Endodermal cell (in vitro differentiated cells): ENCODE measurements around the gene MEOX2. TPM values are rescaled to one million over a fixed set of nuclear protein-coding genes. Genes with fewer than 3 reads are reported as not detected.

Experiments
- DNase-seq: peaks from one replicate; pipeline ENCODE4 v3.0.0-alpha.2; 2017
- H3K27ac ChIP-seq: 2 replicates; pipeline ENCODE4 v1.5.1; 2013; ENCODE audit warnings: mild to moderate bottlenecking, low read depth, low read length, moderate library complexity
- H3K27me3 ChIP-seq: 2 replicates; pipeline ENCODE4 v1.6.1; 2013; ENCODE audit warnings: mild to moderate bottlenecking, low read length, moderate library complexity; ENCODE audit not compliant: insufficient read depth, control insufficient read depth, poor library complexity, severe bottlenecking
- H3K36me3 ChIP-seq: 2 replicates; pipeline ENCODE4 v1.7.0; 2013; ENCODE audit warnings: mild to moderate bottlenecking, low read length, moderate library complexity; ENCODE audit not compliant: control insufficient read depth, insufficient read depth
- H3K4me1 ChIP-seq: one replicate; pipeline ENCODE4 v1.7.0; 2013; ENCODE audit warnings: low read length; ENCODE audit not compliant: control insufficient read depth, insufficient read depth
- H3K4me3 ChIP-seq: 2 replicates; pipeline ENCODE4 v1.5.1; 2013; ENCODE audit warnings: mild to moderate bottlenecking, low read length, moderate library complexity
- H3K9ac ChIP-seq: 2 replicates; pipeline ENCODE4 v1.6.1; 2013; ENCODE audit warnings: mild to moderate bottlenecking, low read length, moderate library complexity; ENCODE audit not compliant: poor library complexity, severe bottlenecking; ENCODE audit errors: extremely low read depth
- H3K9me3 ChIP-seq: 2 replicates; pipeline ENCODE4 v1.6.1; 2013; ENCODE audit warnings: mild to moderate bottlenecking, low read length, moderate library complexity; ENCODE audit not compliant: control insufficient read depth
- H3K27ac Mint-ChIP-seq: 2 replicates; pipeline ENCODE4 v1.8.0; 2020; ENCODE audit warnings: mixed read lengths
- H3K27me3 Mint-ChIP-seq: 2 replicates; pipeline ENCODE4 v1.8.0; 2021; ENCODE audit warnings: mild to moderate bottlenecking, mixed read lengths; ENCODE audit not compliant: insufficient read depth
- H3K36me3 Mint-ChIP-seq: 2 replicates; pipeline ENCODE4 v1.8.0; 2020; ENCODE audit warnings: low read depth, mixed read lengths
- H3K4me1 Mint-ChIP-seq: 2 replicates; pipeline ENCODE4 v1.8.0; 2020; ENCODE audit warnings: mixed read lengths
- H3K4me3 Mint-ChIP-seq: 2 replicates; pipeline ENCODE4 v1.8.0; 2020; ENCODE audit warnings: mild to moderate bottlenecking, moderate library complexity, mixed read lengths
- H3K9me3 Mint-ChIP-seq: 2 replicates; pipeline ENCODE4 v1.8.0; 2020; ENCODE audit warnings: mild to moderate bottlenecking, mixed read lengths
- whole genome bisulfite sequencing, 2 experiments: methylation state at CpG; one replicate each; pipeline versions ENCODE4 v1.1.5 to v1.1.7; 2013; ENCODE audit warnings: missing lambda C conversion rate in 2 of 2, mixed read lengths in 1 of 2; ENCODE audit not compliant: insufficient coverage in 1 of 2, insufficient read length in 1 of 2; 5-methylcytosine and 5-hydroxymethylcytosine counted together
- total RNA-seq, 2 donors: library from RNA; stranded (reverse); fragmentation: NEBNext Ultra II Directional in 1 of 2; extraction: Animal tissue kit (Norgen Biotek cat#: 25700) in 1 of 2; gene quantifications; 2 replicates in 1 of 2; 3 replicates in 1 of 2; pipeline ENCODE4 v1.2.1, GENCODE V29; 2021
- TF ChIP-seq, protein P1 (sequence below): fragments of 200-600 bp; sonication (generic); conservative IDR thresholded peaks from 2 replicates; pipeline ENCODE4 v1.5.0; 2021; ENCODE audit warnings: antibody characterized with exemption, mild to moderate bottlenecking

The MEOX2 gene
- total RNA-seq, 2 donors from 2014 or later: not detected

DNA sequence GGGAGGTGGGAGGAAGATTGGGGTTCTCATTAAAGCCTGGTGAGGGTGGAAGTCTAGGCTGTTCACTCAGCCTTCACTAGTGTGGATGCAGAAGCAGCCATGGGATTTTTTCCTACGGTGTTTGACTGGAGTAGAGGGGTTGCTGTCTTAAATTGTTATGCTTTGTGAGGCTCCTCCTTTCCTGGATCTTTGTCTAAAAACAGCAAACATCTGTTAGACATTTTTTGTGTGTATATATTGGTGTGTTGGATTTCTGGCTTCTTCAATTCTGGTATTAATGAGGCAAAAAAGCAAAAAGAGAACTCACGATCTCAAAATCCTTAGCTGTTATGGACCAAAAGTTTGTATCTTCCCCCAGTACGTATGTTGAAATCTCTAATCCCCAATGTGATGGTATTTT, 28.2 kb downstream of the MEOX2 start:
- no peak overlapping the region for H3K27ac ChIP-seq
- H3K9me3 Mint-ChIP-seq: no peaks in the 10 kb centered on the region
- no peak overlapping the region for H3K4me3 ChIP-seq
- H3K4me1 Mint-ChIP-seq: no peaks in the 10 kb centered on the region
- H3K36me3 Mint-ChIP-seq: no peaks in the 10 kb centered on the region
- no peaks in the 10 kb centered on the region for H3K4me1 ChIP-seq
- no peaks in the 10 kb centered on the region for H3K9me3 ChIP-seq
- H3K27ac Mint-ChIP-seq: no peak overlapping the region
- TF ChIP-seq, protein P1, sequence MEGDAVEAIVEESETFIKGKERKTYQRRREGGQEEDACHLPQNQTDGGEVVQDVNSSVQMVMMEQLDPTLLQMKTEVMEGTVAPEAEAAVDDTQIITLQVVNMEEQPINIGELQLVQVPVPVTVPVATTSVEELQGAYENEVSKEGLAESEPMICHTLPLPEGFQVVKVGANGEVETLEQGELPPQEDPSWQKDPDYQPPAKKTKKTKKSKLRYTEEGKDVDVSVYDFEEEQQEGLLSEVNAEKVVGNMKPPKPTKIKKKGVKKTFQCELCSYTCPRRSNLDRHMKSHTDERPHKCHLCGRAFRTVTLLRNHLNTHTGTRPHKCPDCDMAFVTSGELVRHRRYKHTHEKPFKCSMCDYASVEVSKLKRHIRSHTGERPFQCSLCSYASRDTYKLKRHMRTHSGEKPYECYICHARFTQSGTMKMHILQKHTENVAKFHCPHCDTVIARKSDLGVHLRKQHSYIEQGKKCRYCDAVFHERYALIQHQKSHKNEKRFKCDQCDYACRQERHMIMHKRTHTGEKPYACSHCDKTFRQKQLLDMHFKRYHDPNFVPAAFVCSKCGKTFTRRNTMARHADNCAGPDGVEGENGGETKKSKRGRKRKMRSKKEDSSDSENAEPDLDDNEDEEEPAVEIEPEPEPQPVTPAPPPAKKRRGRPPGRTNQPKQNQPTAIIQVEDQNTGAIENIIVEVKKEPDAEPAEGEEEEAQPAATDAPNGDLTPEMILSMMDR: no peak
- H3K27me3 Mint-ChIP-seq: no peaks in the 10 kb centered on the region
- no peak overlapping the region for H3K4me3 Mint-ChIP-seq
- no peak overlapping the region for H3K9ac ChIP-seq
- no peak for DNase-seq
- WGBS, 2 experiments: 78% methylated on average over 3 of the region's 3 CpGs; no CpG with 5 or more reads in 1 of the 2 experiments
- H3K36me3 ChIP-seq: no peaks in the 10 kb centered on the region
- H3K27me3 ChIP-seq: no peaks in the 10 kb centered on the region

DNA sequence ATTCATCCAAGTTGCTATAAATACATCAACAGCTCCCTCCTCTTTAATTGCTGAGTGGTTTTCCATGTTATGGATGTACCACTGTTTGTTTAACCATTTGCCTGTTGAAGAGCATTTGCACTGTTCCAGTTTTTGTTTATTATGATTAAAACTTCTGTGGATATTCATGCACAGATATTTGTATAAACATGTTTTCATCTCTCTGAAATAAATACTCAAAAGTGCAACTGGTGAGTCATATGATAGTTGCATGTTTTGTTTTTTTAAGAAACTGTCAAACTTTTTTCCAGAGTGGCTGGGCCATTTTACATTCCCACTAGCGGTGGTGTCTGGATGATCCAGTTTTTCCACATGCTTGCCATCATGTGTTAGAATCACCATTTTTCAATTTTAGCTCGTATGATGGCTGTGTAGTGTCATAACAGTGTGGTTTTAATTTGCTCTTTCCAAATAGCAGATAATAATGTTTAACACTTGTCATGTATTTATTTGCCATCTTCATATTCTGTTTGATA, 33.6 kb downstream of the MEOX2 start:
- Mint-ChIP-seq H3K4me1 (no peaks in the 10 kb centered on the region), H3K4me3 (no peak overlapping the region), H3K27ac (no peak overlapping the region), H3K9me3 (no peaks in the 10 kb centered on the region), H3K36me3 (no peaks in the 10 kb centered on the region), H3K27me3 (no peaks in the 10 kb centered on the region)
- no peaks in the 10 kb centered on the region for H3K36me3 ChIP-seq
- no peaks in the 10 kb centered on the region for H3K27me3 ChIP-seq
- no peak overlapping the region for H3K27ac ChIP-seq
- DNase-seq: no peak
- no peak overlapping the region for H3K4me3 ChIP-seq
- H3K9ac ChIP-seq: no peak overlapping the region
- TF ChIP-seq, protein P1: no peak
- H3K4me1 ChIP-seq: no peaks in the 10 kb centered on the region
- no peaks in the 10 kb centered on the region for H3K9me3 ChIP-seq
- WGBS, 2 experiments: 86 to 89% methylated on average over 1 to 2 of the region's 2 CpGs

DNA sequence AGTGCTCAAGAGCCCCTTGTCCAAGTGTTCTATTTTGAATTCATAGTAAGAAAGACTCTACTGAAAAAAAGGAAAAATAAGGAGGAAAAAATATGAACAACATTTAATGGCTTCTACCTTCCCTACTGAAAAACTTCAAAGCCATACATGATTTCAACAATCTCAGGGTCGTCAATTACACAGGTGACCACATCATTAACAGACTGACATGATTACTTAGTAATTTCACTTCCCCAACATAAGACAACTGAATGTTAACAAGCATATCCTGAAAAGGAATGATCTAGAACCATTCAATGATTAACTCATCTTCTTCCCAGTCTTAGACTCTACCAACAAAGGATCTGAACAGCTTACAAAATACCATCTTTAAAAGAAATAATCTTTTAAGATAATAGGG, 34.8 kb downstream of the MEOX2 start:
- DNase-seq: no peak
- no peaks in the 10 kb centered on the region for H3K4me1 ChIP-seq
- H3K27me3 ChIP-seq: no peaks in the 10 kb centered on the region
- H3K36me3 Mint-ChIP-seq: no peaks in the 10 kb centered on the region
- no peaks in the 10 kb centered on the region for H3K36me3 ChIP-seq
- no peak overlapping the region for H3K9ac ChIP-seq
- H3K4me1 Mint-ChIP-seq: no peaks in the 10 kb centered on the region
- H3K9me3 ChIP-seq: no peaks in the 10 kb centered on the region
- WGBS, 2 experiments: 72 to 82% methylated on average over 1 of the region's 1 CpG
- no peak overlapping the region for H3K27ac Mint-ChIP-seq
- no peak overlapping the region for H3K4me3 ChIP-seq
- no peak overlapping the region for H3K27ac ChIP-seq
- no peaks in the 10 kb centered on the region for H3K27me3 Mint-ChIP-seq
- H3K4me3 Mint-ChIP-seq: no peak overlapping the region
- H3K9me3 Mint-ChIP-seq: no peaks in the 10 kb centered on the region
- TF ChIP-seq, protein P1: no peak
